DMS53 treated with DMSO at 0.1 percent for 48 hours (cell line): ENCODE measurements around the gene ARHGEF19.

Experiments
- DNase-seq: peaks from one replicate; lab custom pipeline; 2025; ENCODE audit not compliant: unreplicated experiment; lab: John Stamatoyannopoulos, UW

Gene ARHGEF19

GRCh38 chr1:16244650-16245285, 32.3 kb upstream of the ARHGEF19 start:
- no peak for DNase-seq

DNA sequence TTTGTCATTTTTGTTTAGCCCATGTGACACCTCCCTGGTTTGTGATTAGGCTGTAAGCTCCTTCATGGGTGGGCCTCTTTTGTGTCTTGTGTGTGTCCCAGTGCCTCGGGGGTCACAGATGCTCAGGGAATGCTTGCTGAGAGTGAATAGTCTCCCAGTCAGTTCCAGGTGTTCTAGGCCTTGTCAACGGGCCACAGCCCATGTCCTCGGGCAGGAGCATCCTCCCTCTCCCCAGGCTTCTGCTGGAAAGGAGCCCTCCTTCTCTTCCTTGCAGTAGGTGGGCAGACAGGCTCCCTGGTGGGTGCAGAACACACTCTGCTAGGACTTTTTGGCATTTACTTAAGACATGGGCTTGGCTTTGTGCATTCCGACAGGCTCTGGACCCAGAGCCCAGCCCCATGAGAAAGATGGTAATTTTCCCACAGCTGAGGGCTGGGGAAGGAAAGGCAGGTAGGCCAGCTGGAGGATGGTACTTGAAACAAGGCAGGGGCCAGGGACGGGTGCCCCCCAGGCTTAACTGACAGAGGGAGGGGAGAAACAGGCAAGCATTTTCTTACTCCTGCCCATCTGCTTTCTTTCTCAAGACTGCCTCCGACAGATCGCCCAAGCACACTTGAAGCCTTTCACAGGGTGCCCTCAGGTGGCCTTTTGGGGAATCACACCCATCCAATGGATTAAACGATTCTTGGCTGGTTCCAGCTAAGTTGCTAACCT, 31.6 kb upstream of the ARHGEF19 start:
- peak; percentile 65 for DNase-seq

DNA sequence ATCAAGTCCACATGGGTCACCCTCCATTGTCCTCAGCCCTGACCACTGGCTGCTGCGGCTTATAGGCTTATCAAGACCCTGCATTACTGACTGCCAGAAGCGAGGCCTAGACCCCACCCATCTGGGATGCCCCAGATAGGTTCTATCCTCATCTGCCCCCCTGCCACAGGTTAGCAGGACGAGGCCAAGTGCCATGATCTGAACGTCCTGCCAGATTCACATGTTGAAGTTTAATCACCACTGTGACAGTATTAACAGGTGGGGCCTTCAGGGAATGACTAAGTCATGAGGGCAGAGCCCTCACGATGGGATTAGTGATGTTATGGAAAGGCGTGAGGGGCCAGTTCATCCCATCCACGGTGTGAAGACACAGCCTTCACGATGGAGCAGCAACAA, 30.8 kb upstream of the ARHGEF19 start:
- no peak for DNase-seq

DNA sequence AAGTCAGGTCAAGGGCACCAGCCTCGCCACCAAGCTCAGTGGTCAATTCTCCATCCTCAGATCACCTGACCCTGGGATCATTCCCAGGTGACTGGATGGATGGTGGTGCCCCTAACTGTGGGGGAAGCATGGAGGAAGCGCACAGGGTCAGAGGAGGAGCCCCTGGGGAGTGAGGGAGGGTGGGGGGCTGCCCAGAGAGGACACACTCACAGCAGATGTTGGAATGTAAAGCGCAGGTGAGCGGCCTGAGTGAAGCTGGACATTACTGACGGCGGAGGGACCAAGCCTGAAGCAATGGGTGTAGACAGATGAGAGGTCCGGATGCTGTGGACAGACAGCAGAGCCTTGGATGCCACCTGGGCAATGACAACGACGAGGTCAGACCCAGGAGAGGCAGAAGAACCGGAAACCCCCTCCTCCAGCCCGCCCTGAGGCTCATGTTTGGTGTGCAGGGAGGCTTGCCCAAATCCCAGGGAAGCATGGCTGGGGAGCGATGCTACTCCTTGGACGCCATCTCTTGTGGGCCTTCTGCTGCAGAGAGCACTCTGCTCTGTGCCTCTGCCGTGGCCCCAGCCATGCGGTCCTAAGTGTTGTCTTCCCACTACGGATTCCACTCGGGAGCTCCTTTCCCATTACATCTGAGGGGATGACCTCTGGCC, 30.2 kb upstream of the ARHGEF19 start:
- DNase-seq: no peak

DNA sequence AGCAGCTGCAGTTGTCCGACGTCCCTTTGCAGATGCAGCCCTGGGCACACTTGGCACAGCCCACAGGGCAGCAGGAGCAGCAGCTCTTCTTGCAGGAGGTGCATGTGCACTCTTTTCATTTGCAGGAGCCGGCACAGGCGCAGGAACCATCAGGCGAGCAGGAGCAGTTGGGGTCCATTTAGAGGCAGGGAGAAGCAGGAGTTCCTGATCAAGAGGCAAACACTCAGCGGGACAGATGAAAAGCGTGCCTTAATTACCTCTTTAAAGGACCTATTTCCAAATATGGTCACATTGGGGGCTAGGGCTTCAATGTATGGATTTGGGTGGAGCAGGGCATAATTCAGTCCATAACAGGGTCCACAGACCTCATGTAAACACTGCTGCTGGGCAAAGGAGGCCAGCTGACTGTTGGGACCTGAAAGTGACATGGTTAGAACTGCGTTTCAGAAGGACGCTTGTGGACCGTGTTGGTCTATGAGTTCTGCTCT, 28.8 kb upstream of the ARHGEF19 start:
- DNase-seq: no peak

- DNase-seq: no peak
Observed at GRCh38 chr1:16239972-16240491, 27.6 kb upstream of the ARHGEF19 start.

GRCh38 chr1:16237343-16237830, 24.9 kb upstream of the ARHGEF19 start:
- DNase-seq: no peak

GRCh38 chr1:16236511-16237342, 24.3 kb upstream of the ARHGEF19 start, which contains the start of gene CPLANE2:
TSS of gene CPLANE2 (minus strand) at chr1:16237183. CDS start at chr1:16236742, 441 bp downstream.
- peak; percentile 80 for DNase-seq

- DNase-seq: peak; percentile 64
Observed at GRCh38 chr1:16235944-16236510, 23.6 kb upstream of the ARHGEF19 start.

DNA sequence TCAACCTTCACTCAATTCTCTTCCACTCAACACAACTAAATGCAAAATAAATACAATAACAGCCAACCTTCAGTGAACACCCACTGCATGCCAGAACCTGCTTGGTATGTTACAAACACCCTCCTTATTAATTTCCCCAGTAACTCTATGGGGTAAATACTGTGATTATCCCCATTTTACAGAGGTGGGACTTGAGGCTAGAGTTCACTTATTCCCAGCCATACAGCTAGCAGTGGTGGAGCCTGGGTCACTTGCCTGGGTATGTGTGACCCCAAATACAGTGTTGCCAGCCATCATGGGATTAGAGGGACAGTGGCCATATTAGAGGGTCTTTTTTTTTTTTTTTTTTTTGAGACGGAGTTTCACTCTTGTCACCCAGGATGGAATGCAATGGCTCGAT, 22.9 kb upstream of the ARHGEF19 start:
- DNase-seq: no peak

DNA sequence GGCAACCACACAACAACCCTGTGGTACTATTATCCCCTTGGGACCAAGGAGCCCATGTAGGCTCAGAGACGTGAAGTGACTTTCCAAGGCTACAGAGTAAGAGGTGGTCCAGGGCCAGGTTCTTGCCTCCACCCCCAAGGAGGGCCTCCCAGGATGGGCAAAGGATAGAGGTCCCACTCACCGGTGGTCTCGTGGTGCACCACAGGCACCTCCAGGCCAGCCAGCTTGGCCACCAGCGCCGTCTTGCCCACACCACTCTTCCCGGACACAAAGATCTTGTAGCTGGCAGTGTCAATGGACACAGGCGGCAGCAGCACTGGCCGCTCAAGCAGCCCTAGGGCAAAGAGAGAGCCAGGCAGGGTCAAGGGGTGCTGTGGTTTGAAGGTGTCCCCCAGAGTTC, 21.0 kb upstream of the ARHGEF19 start:
- DNase-seq: no peak

DNA sequence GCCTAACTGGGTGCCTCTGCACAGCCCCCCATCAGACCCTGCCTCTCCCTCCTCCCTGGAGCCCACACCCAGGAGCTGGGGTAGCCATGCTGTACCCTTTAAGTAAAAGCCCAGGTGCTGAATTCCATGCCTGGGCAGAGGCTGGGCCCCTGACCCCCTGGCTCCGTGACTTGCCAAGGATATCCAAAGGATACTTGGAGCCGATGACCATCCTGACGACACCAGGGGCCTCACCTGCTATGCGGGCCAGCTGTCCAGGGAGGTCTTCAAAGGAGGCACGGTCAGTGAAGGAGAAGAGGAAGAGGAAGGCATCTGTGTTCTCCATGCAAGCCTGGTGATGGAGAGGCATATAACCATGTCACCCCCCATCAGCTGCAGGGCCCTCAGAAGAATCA, 19.9 kb upstream of the ARHGEF19 start:
- DNase-seq: no peak

GRCh38 chr1:16231331-16232315, 19.2 kb upstream of the ARHGEF19 start:
- DNase-seq: no peak

DNA sequence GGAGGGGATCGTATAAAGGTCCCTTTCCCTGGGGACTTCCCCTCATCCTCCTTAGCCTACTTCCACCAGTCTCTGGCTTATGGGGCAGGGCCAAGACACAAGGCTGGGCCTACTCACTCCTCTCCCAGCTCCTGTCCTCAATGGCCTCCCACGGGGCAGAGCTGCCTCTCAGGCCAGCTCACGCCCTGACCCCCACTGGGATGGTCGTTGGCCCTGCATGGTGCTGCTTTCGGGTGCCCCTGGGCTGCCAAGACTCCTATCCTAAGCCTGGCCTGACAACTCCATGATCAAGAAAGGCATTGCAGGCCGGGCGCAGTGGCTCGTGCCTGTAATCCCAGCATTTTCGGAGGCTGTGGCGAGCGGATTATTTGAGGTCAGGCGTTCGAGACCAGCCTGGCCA, 18.3 kb upstream of the ARHGEF19 start:
- no peak for DNase-seq

DNA sequence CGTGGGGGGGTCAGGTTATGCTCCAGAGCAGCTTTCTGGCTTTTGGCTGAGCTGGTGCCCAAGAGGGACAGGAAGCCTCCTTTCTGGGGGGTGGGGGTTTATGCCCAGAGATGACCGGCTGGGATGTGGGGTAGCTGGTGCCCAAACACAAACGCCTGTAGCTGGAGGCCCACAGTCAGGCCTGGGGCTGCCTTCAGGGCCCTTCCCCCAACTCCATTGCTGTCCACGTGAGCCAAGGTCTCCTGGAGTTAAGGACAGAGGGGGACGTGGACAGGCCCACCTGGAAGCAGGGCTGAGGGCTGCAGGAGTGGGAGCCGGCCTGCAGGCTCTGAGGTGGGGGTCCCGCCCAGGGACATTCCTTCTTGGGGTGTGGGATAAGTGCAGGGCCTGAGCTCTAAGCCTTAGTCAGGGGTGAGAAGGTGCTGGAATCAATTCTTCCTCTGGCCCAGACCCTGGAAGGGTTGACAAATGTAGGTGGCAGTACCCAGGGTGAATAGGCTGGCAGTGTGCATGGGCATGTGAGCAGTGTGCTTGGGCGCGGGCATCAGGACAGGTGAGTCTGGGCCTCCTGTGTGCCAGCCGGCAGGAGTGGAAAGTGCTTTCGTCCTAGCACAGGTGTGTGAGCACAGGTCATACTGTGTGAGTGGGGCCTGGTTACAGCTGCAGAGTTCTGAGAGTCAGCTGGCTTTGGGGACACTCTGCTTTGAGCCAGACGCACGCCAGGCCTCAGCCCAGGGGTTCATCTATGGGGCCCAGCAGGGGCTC, 17.7 kb upstream of the ARHGEF19 start:
- no peak for DNase-seq

DNA sequence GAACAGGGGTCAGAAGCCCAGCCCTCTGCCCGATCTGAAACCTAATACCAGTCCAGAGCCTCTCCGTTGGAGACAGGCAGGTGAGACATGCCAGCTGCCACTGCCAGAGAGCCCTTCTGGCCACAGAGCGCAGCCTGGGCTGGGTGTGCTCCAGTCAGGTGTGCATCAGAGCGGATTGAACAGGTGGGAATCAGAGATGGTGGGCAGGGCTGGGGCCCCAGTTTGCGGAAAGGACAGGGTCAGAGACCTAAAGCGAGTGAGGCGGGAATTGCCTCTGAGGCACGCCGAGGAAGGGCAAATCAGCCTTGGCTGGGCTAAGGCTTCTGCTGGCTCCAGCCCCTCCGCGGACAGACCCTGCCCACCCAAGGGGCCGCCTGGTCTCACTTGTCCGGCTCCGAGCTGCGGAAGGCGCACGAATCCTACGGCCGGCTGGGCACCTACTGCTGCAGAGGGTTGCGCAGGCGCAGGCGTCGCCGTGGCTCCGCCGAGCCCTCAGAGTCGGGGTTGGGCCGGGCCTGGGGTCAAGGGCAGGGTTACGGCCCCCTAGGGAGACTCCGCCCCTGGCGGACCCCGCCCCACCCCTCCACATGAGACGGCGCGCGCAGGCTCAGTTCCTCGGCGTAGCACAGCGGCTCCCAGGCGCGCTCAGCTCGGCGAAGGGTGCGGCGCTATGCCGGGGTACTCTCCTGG, 14.2 kb upstream of the ARHGEF19 start:
- DNase-seq: peak; percentile 71

DNA sequence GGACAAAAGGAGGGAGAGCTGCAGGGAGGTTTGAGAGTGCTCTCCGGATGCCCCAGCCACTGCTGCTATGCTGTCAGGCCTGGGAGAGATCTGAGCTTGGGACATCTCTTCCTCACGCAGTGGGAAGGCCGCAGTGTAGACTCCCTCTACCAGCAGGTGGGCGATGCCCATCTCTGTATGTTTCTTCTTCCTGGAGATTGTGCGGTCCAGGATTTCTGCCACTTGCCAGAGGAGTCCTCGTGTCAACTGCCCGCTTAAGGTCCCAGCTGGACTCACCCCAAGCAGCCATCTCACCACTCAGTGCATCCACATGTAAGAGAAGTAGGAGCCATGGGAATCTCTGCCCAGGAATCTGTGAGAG, 13.7 kb upstream of the ARHGEF19 start:
- no peak for DNase-seq

GRCh38 chr1:16224472-16224871, 12.0 kb upstream of the ARHGEF19 start:
- DNase-seq: no peak
